SK-N-SH treated with all-trans-retinoic acid at 6 μM for 48 hours (cell line): ENCODE measurements around the gene CXCL13.
"Not testable (repeated sequence)": the region's sequence is repeated elsewhere in the genome, so short reads cannot be mapped to it uniquely, and the experiment has no call there.

Source experiments
- ATAC-seq: fragments of 200-7000 bp; cut with Tn5 transposase; 3 replicates; pipeline ENCODE4 v1.9.1; 2020; ENCODE audit warnings: mild to moderate bottlenecking, moderate library complexity
- ARNTL ChIP-seq: fragments of 450-650 bp; formaldehyde crosslinking; IDR thresholded peaks from 2 replicates; pipeline ENCODE4 v1.5.0; 2020; ENCODE audit warnings: low read depth, mild to moderate bottlenecking, moderate library complexity, borderline replicate concordance
- BACH2 ChIP-seq: fragments of 250-450 bp; sonication (Bioruptor Pico); IDR thresholded peaks from 2 replicates; pipeline ENCODE4 v1.9.0; 2021; ENCODE audit warnings: mild to moderate bottlenecking, borderline replicate concordance
- CREB5 ChIP-seq: fragments of 250-450 bp; sonication (Bioruptor Pico); IDR thresholded peaks from 2 replicates; pipeline ENCODE4 v1.5.1; 2020; ENCODE audit warnings: low read depth, mild to moderate bottlenecking, moderate library complexity
- CSDC2 ChIP-seq: fragments of 250-450 bp; sonication (Bioruptor Pico); IDR thresholded peaks from 2 replicates; pipeline ENCODE4 v1.5.0; 2020; ENCODE audit warnings: mild to moderate bottlenecking, moderate library complexity
- GLIS3 ChIP-seq: fragments of 250-450 bp; sonication (Bioruptor Pico); IDR thresholded peaks from 2 replicates; pipeline ENCODE4 v1.5.0; 2020; ENCODE audit warnings: mild to moderate bottlenecking, moderate library complexity
- ISL1 ChIP-seq: fragments of 250-450 bp; sonication (Bioruptor Pico); IDR thresholded peaks from 2 replicates; pipeline ENCODE4 v2.1.2; 2022; ENCODE audit warnings: mild to moderate bottlenecking, moderate library complexity
- OSR1 ChIP-seq: fragments of 250-450 bp; sonication (Bioruptor Pico); IDR thresholded peaks from 2 replicates; pipeline ENCODE4 v1.8.0; 2022; ENCODE audit warnings: moderate library complexity, mild to moderate bottlenecking, inconsistent platforms
- PPARA ChIP-seq: fragments of 250-450 bp; sonication (Bioruptor Pico); IDR thresholded peaks from 2 replicates; pipeline ENCODE4 v1.5.0; 2020; ENCODE audit warnings: mild to moderate bottlenecking, borderline replicate concordance
- RARB ChIP-seq: fragments of 250-450 bp; sonication (Bioruptor Pico); IDR thresholded peaks from 2 replicates; pipeline ENCODE4 v1.8.0; 2021; ENCODE audit warnings: mild to moderate bottlenecking, moderate library complexity
- SNAI2 ChIP-seq: fragments of 250-450 bp; sonication (Bioruptor Pico); IDR thresholded peaks from 2 replicates; pipeline ENCODE4 v1.5.0; 2020; ENCODE audit warnings: mild to moderate bottlenecking, moderate library complexity
- TCF4 ChIP-seq: fragments of 250-450 bp; sonication (Bioruptor Pico); IDR thresholded peaks from 2 replicates; pipeline ENCODE4 v1.8.0; 2021; ENCODE audit warnings: mild to moderate bottlenecking, moderate library complexity, borderline replicate concordance
- TOX ChIP-seq: fragments of 250-450 bp; sonication (Bioruptor Pico); IDR thresholded peaks from 2 replicates; pipeline ENCODE4 v1.8.0; 2021; ENCODE audit warnings: mild to moderate bottlenecking, moderate library complexity, borderline replicate concordance
- ZFP3 ChIP-seq: fragments of 250-450 bp; sonication (Bioruptor Pico); IDR thresholded peaks from 2 replicates; pipeline ENCODE4 v1.5.0; 2020; ENCODE audit warnings: mild to moderate bottlenecking, moderate library complexity
- ZFP30 ChIP-seq: fragments of 450-650 bp; formaldehyde crosslinking; IDR thresholded peaks from 2 replicates; pipeline ENCODE4 v1.5.0; 2022; ENCODE audit warnings: mild to moderate bottlenecking, moderate library complexity
- ZNF565 ChIP-seq: fragments of 450-650 bp; formaldehyde crosslinking; conservative IDR thresholded peaks from 2 replicates; pipeline ENCODE4 v1.5.0; 2020; ENCODE audit warnings: low read depth, mild to moderate bottlenecking, moderate library complexity
- ZNF70 ChIP-seq: fragments of 450-650 bp; formaldehyde crosslinking; IDR thresholded peaks from 2 replicates; pipeline ENCODE4 v1.5.0; 2020; ENCODE audit warnings: mild to moderate bottlenecking, moderate library complexity
- TF ChIP-seq, protein P1 (sequence below): fragments of 250-450 bp; sonication (Bioruptor Pico); IDR thresholded peaks from 2 replicates; pipeline ENCODE4 v1.5.0; 2020; ENCODE audit warnings: mild to moderate bottlenecking, moderate library complexity
- TF ChIP-seq, protein P2 (sequence below): fragments of 250-450 bp; sonication (Bioruptor Pico); IDR thresholded peaks from 2 replicates; pipeline ENCODE4 v1.8.0; 2020; ENCODE audit warnings: mild to moderate bottlenecking, moderate library complexity, borderline replicate concordance
- TF ChIP-seq, protein P3 (sequence below): fragments of 250-450 bp; sonication (Bioruptor Pico); IDR thresholded peaks from 2 replicates; pipeline ENCODE4 v1.5.1; 2021; ENCODE audit warnings: mild to moderate bottlenecking, moderate library complexity

CXCL13 gene

DNA sequence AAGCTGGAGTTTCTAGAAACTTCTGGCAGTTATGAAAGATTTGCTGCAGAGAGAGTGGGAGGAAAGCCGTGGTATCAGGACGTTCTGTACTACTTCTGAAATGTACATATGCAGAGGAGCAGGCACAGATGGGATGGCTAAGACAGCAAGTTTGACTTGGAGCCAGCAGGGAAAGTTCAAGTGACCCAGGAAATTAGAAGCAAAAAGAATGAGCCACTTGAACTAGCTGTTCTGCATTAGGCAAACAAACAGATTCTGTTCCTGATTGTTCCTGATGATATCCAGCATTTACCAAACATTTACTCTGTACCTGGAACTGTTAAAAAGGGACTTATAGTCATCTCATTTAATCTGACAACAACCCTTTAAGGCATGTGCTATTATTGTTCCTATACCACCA, 41.4 kb upstream of the CXCL13 start:
- no peak for ATAC-seq
- no peak for TF ChIP-seq TOX (CRISPR knock-in tag)
- TF ChIP-seq CSDC2 (CRISPR knock-in tag) = no peak
- no peak for TF ChIP-seq ARNTL (CRISPR knock-in tag)
- TF ChIP-seq ZNF565 (CRISPR knock-in tag) = no peak
- no peak for TF ChIP-seq ZFP3 (CRISPR knock-in tag)
- no peak for TF ChIP-seq PPARA (CRISPR knock-in tag)
- no peak for TF ChIP-seq ISL1 (CRISPR knock-in tag)

DNA sequence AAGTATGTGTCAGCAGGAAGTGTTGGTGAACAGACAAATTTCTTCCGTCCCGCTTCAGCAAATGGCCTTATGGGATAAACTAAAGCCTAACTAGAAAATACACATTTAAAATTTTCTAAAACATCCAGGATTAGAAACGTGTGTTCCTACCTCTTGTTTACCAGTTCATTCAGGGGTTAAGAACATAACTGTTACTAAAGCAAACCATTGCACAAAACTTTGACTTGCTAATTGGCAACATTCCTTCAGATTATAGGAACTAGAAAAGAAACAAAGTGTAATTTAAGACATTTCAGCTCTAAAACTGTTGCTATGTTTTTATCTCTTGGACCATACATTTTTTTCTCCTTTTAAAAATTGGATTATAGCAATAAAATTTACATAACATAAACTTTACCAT, 39.5 kb upstream of the CXCL13 start:
- ATAC-seq = no peak
- no peak for TF ChIP-seq TOX (CRISPR knock-in tag)
- no peak for TF ChIP-seq TCF4
- no peak for TF ChIP-seq ZNF565 (CRISPR knock-in tag)
- no peak for TF ChIP-seq BACH2
- TF ChIP-seq, protein P1, sequence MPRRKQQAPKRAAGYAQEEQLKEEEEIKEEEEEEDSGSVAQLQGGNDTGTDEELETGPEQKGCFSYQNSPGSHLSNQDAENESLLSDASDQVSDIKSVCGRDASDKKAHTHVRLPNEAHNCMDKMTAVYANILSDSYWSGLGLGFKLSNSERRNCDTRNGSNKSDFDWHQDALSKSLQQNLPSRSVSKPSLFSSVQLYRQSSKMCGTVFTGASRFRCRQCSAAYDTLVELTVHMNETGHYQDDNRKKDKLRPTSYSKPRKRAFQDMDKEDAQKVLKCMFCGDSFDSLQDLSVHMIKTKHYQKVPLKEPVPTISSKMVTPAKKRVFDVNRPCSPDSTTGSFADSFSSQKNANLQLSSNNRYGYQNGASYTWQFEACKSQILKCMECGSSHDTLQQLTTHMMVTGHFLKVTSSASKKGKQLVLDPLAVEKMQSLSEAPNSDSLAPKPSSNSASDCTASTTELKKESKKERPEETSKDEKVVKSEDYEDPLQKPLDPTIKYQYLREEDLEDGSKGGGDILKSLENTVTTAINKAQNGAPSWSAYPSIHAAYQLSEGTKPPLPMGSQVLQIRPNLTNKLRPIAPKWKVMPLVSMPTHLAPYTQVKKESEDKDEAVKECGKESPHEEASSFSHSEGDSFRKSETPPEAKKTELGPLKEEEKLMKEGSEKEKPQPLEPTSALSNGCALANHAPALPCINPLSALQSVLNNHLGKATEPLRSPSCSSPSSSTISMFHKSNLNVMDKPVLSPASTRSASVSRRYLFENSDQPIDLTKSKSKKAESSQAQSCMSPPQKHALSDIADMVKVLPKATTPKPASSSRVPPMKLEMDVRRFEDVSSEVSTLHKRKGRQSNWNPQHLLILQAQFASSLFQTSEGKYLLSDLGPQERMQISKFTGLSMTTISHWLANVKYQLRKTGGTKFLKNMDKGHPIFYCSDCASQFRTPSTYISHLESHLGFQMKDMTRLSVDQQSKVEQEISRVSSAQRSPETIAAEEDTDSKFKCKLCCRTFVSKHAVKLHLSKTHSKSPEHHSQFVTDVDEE (CRISPR knock-in tag) = no peak
- no peak for TF ChIP-seq SNAI2 (CRISPR knock-in tag)
- TF ChIP-seq ZFP3 (CRISPR knock-in tag) = no peak
- TF ChIP-seq, protein P2, sequence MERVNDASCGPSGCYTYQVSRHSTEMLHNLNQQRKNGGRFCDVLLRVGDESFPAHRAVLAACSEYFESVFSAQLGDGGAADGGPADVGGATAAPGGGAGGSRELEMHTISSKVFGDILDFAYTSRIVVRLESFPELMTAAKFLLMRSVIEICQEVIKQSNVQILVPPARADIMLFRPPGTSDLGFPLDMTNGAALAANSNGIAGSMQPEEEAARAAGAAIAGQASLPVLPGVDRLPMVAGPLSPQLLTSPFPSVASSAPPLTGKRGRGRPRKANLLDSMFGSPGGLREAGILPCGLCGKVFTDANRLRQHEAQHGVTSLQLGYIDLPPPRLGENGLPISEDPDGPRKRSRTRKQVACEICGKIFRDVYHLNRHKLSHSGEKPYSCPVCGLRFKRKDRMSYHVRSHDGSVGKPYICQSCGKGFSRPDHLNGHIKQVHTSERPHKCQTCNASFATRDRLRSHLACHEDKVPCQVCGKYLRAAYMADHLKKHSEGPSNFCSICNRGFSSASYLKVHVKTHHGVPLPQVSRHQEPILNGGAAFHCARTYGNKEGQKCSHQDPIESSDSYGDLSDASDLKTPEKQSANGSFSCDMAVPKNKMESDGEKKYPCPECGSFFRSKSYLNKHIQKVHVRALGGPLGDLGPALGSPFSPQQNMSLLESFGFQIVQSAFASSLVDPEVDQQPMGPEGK (CRISPR knock-in tag) = no peak
- TF ChIP-seq ISL1 (CRISPR knock-in tag) = no peak
- TF ChIP-seq OSR1 (CRISPR knock-in tag) = no peak
- TF ChIP-seq CREB5 = no peak
- no peak for TF ChIP-seq ZFP30
- no peak for TF ChIP-seq GLIS3 (CRISPR knock-in tag)
- no peak for TF ChIP-seq RARB (CRISPR knock-in tag)
- TF ChIP-seq ARNTL (CRISPR knock-in tag) = no peak
- TF ChIP-seq PPARA (CRISPR knock-in tag) = no peak
- TF ChIP-seq, protein P3, sequence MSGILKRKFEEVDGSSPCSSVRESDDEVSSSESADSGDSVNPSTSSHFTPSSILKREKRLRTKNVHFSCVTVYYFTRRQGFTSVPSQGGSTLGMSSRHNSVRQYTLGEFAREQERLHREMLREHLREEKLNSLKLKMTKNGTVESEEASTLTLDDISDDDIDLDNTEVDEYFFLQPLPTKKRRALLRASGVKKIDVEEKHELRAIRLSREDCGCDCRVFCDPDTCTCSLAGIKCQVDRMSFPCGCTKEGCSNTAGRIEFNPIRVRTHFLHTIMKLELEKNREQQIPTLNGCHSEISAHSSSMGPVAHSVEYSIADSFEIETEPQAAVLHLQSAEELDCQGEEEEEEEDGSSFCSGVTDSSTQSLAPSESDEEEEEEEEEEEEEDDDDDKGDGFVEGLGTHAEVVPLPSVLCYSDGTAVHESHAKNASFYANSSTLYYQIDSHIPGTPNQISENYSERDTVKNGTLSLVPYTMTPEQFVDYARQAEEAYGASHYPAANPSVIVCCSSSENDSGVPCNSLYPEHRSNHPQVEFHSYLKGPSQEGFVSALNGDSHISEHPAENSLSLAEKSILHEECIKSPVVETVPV (CRISPR knock-in tag) = no peak
- TF ChIP-seq CSDC2 (CRISPR knock-in tag) = no peak

DNA sequence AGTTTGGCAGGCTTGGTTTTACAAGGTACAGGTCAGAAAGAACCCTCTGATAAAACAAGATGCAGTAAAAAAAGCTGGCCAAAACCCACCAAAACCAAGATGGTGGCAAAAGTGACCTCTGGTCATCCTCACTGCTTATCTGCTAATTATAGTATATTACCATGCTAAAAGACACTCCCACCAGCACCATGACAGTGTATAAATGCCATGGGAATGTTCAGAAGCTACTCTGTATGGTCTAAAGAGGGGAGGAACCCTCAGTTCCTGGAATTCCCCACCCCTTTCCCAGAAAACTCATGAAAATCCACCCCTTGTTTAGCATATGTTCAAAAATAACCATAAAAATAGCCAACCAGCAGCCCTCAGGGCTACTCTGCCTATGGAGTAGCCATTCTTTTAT, 38.1 kb upstream of the CXCL13 start:
- TF ChIP-seq ZNF70 (CRISPR knock-in tag) = no peak
- TF ChIP-seq, protein P2 (CRISPR knock-in tag) = no peak
- no peak for TF ChIP-seq ZFP3 (CRISPR knock-in tag)
- no peak for TF ChIP-seq RARB (CRISPR knock-in tag)
- TF ChIP-seq ISL1 (CRISPR knock-in tag) = no peak
- TF ChIP-seq PPARA (CRISPR knock-in tag) = no peak
- no peak for TF ChIP-seq OSR1 (CRISPR knock-in tag)
- ATAC-seq = no peak

GRCh38 chr4:77570508-77571214, 35.0 kb upstream of the CXCL13 start:
- ATAC-seq = not testable (repeated sequence)
